BLaER1 (cell line): ENCODE data around the gene DPYSL5.
"Not testable (repeated sequence)": the region's sequence is repeated elsewhere in the genome, so short reads cannot be mapped to it uniquely, and the experiment has no call there.

Experiments
- H3K27ac ChIP-seq: shearing (Covaris generic); formaldehyde crosslinking; 2 replicates; pipeline ENCODE4 v1.8.1; 2022
- H3K27me3 ChIP-seq: shearing (Covaris generic); formaldehyde crosslinking; 2 replicates; pipeline ENCODE4 v1.8.1; 2022
- H3K36me3 ChIP-seq: shearing (Covaris generic); formaldehyde crosslinking; 2 replicates; pipeline ENCODE4 v1.8.1; 2022
- H3K4me1 ChIP-seq: shearing (Covaris generic); formaldehyde crosslinking; 2 replicates; pipeline ENCODE4 v1.8.1; 2022
- H3K4me2 ChIP-seq: shearing (Covaris generic); formaldehyde crosslinking; 2 replicates; pipeline ENCODE4 v1.8.1; 2022
- H3K4me3 ChIP-seq: shearing (Covaris generic); formaldehyde crosslinking; 2 replicates; pipeline ENCODE4 v1.8.1; 2022
- H3K9ac ChIP-seq: shearing (Covaris generic); formaldehyde crosslinking; 2 replicates; pipeline ENCODE4 v1.8.1; 2022
- H3K9me3 ChIP-seq: shearing (Covaris generic); formaldehyde crosslinking; 2 replicates; pipeline ENCODE4 v1.8.1; 2022
- H4K20me1 ChIP-seq: shearing (Covaris generic); formaldehyde crosslinking; 2 replicates; pipeline ENCODE4 v1.8.1; 2022
- Cebpa-rat ChIP-seq: shearing (Covaris generic); IDR thresholded peaks from 2 replicates; pipeline ENCODE4 v1.8.1; 2022

The DPYSL5 gene

GRCh38 chr2:26922405-26923188 lies 74.7 kb downstream of the DPYSL5 start:
- Histone ChIP-seq H4K20me1 (no peaks in the 10 kb centered on the region), H3K36me3 (no peaks in the 10 kb centered on the region), H3K4me3 (no peak overlapping the region), H3K27me3 (no peaks in the 10 kb centered on the region), H3K4me2 (no peak overlapping the region), H3K9ac (no peak overlapping the region), H3K4me1 (peaks cover 3% of the 10 kb centered on the region; the same call in 1 of the 2 replicates), H3K27ac (no peak overlapping the region), H3K9me3 (no peaks in the 10 kb centered on the region)
- no peak for TF ChIP-seq Cebpa-rat

GRCh38 chr2:26923189-26923466 lies 75.2 kb downstream of the DPYSL5 start:
- not testable (repeated sequence) for H3K27ac ChIP-seq, H3K4me3 ChIP-seq, H3K27me3 ChIP-seq

GRCh38 chr2:26924731-26925099 lies 76.8 kb downstream of the DPYSL5 start:
- Histone ChIP-seq H3K9ac (no peak overlapping the region), H3K4me2 (no peak overlapping the region), H3K4me1 (peaks cover 3% of the 10 kb centered on the region; the same call in 1 of the 2 replicates), H3K9me3 (no peaks in the 10 kb centered on the region), H3K27me3 (no peaks in the 10 kb centered on the region), H4K20me1 (no peaks in the 10 kb centered on the region), H3K4me3 (no peak overlapping the region), H3K27ac (no peak overlapping the region), H3K36me3 (no peaks in the 10 kb centered on the region)
- no peak for TF ChIP-seq Cebpa-rat

More at GRCh38 chr2:26923189-26923466, 75.2 kb downstream of the DPYSL5 start:
- not testable (repeated sequence) for H4K20me1 ChIP-seq, H3K9ac ChIP-seq, H3K4me1 ChIP-seq, H3K9me3 ChIP-seq, H3K4me2 ChIP-seq, H3K36me3 ChIP-seq

- Histone ChIP-seq H3K9ac (no peak overlapping the region), H3K27me3 (no peaks in the 10 kb centered on the region), H4K20me1 (no peaks in the 10 kb centered on the region), H3K4me3 (no peak overlapping the region), H3K27ac (no peak overlapping the region), H3K4me1 (peaks cover 3% of the 10 kb centered on the region; the same call in 1 of the 2 replicates), H3K4me2 (no peak overlapping the region), H3K36me3 (no peaks in the 10 kb centered on the region), H3K9me3 (no peaks in the 10 kb centered on the region)
- TF ChIP-seq Cebpa-rat = no peak
Measured at GRCh38 chr2:26925100-26925791, 77.3 kb downstream of the DPYSL5 start.

- Histone ChIP-seq H3K36me3 (no peaks in the 10 kb centered on the region), H4K20me1 (no peaks in the 10 kb centered on the region), H3K4me2 (no peak overlapping the region), H3K27ac (no peak overlapping the region), H3K27me3 (no peaks in the 10 kb centered on the region), H3K4me3 (no peak overlapping the region), H3K9ac (no peak overlapping the region), H3K4me1 (peaks cover 3% of the 10 kb centered on the region; the same call in 1 of the 2 replicates), H3K9me3 (no peaks in the 10 kb centered on the region)
- no peak for TF ChIP-seq Cebpa-rat
Measured at GRCh38 chr2:26927221-26927620, 79.3 kb downstream of the DPYSL5 start.

GRCh38 chr2:26932974-26933373 lies 85.0 kb downstream of the DPYSL5 start:
- Histone ChIP-seq H3K27me3 (no peaks in the 10 kb centered on the region), H3K4me2 (no peak overlapping the region), H3K9me3 (no peaks in the 10 kb centered on the region), H3K4me3 (no peak overlapping the region), H3K9ac (no peak overlapping the region), H3K27ac (no peak overlapping the region), H4K20me1 (no peaks in the 10 kb centered on the region), H3K4me1 (no peaks in the 10 kb centered on the region), H3K36me3 (no peaks in the 10 kb centered on the region)
- no peak for TF ChIP-seq Cebpa-rat

- no peak overlapping the region for H3K4me3 ChIP-seq
- no peaks in the 10 kb centered on the region for H3K4me1 ChIP-seq
- H4K20me1 ChIP-seq = no peaks in the 10 kb centered on the region
- H3K27ac ChIP-seq = no peak overlapping the region
- no peaks in the 10 kb centered on the region for H3K36me3 ChIP-seq
- TF ChIP-seq Cebpa-rat = no peak
- no peak overlapping the region for H3K9ac ChIP-seq
- H3K27me3 ChIP-seq = no peaks in the 10 kb centered on the region
- no peaks in the 10 kb centered on the region for H3K9me3 ChIP-seq
- no peak overlapping the region for H3K4me2 ChIP-seq
Measured at GRCh38 chr2:26933431-26934334, 85.8 kb downstream of the DPYSL5 start.

- Histone ChIP-seq H3K9ac (no peak overlapping the region), H3K4me3 (no peak overlapping the region), H3K27ac (no peak overlapping the region), H3K4me1 (no peaks in the 10 kb centered on the region), H3K4me2 (no peak overlapping the region), H3K27me3 (no peaks in the 10 kb centered on the region), H3K9me3 (no peaks in the 10 kb centered on the region), H3K36me3 (no peaks in the 10 kb centered on the region), H4K20me1 (no peaks in the 10 kb centered on the region)
- no peak for TF ChIP-seq Cebpa-rat
Measured at GRCh38 chr2:26934335-26934724, 86.4 kb downstream of the DPYSL5 start.

GRCh38 chr2:26934985-26935384 lies 87.1 kb downstream of the DPYSL5 start:
- H3K27me3 ChIP-seq = no peaks in the 10 kb centered on the region
- no peak overlapping the region for H3K4me3 ChIP-seq
- no peak for TF ChIP-seq Cebpa-rat
- H3K27ac ChIP-seq = no peak overlapping the region
- no peak overlapping the region for H3K4me2 ChIP-seq
- no peak overlapping the region for H3K9ac ChIP-seq
- H3K36me3 ChIP-seq = no peaks in the 10 kb centered on the region
- H3K9me3 ChIP-seq = no peaks in the 10 kb centered on the region
- no peaks in the 10 kb centered on the region for H3K4me1 ChIP-seq
- no peaks in the 10 kb centered on the region for H4K20me1 ChIP-seq

- Histone ChIP-seq H3K4me3 (no peak overlapping the region), H3K4me2 (no peak overlapping the region), H4K20me1 (no peaks in the 10 kb centered on the region), H3K27ac (no peak overlapping the region), H3K4me1 (no peaks in the 10 kb centered on the region), H3K27me3 (no peaks in the 10 kb centered on the region), H3K9me3 (no peaks in the 10 kb centered on the region), H3K9ac (no peak overlapping the region), H3K36me3 (no peaks in the 10 kb centered on the region)
- TF ChIP-seq Cebpa-rat = no peak
Measured at GRCh38 chr2:26936855-26937254, 88.9 kb downstream of the DPYSL5 start.
